ENCODE data around the gene CA6. TPM values are rescaled to one million over a fixed set of nuclear protein-coding genes. Genes with fewer than 3 reads are reported as not detected.
"Not testable (repeated sequence)": the region's sequence is repeated elsewhere in the genome, so short reads cannot be mapped to it uniquely, and the experiment has no call there.

Gene CA6
- total RNA-seq, 1 donor from 2014 or later, result not detected

- H3K4me1 Mint-ChIP-seq (ENCODE audit: low read depth), result peaks cover 1% of the 10 kb centered on the region
- H3K27me3 Mint-ChIP-seq, result peaks cover 6% of the 10 kb centered on the region
- no peak for TF ChIP-seq CTCF (IDR thresholded peaks at IDR 0.05; ENCODE audit: unreplicated experiment)
These were observed 22.7 kb upstream of the CA6 start for GRCh38 chr1:8922962-8923361.

GRCh38 chr1:8925406-8925805 is 20.3 kb upstream of the CA6 start:
- TF ChIP-seq CTCF (IDR thresholded peaks at IDR 0.05; ENCODE audit: unreplicated experiment), result no peak
- DNase-seq (ENCODE audit: low spot score, unreplicated experiment), result no peak
- H3K36me3 Mint-ChIP-seq (ENCODE audit: insufficient read depth), result no peaks in the 10 kb centered on the region
- no peak overlapping the region for H3K4me3 Mint-ChIP-seq (ENCODE audit: low read depth)
- H3K9me3 Mint-ChIP-seq (ENCODE audit: low read depth), result no peaks in the 10 kb centered on the region
- H3K27me3 Mint-ChIP-seq, result peaks cover 6% of the 10 kb centered on the region
- H3K27ac Mint-ChIP-seq, result no peak overlapping the region
- H3K4me1 Mint-ChIP-seq (ENCODE audit: low read depth), result no peaks in the 10 kb centered on the region

More at GRCh38 chr1:8922962-8923361, 22.7 kb upstream of the CA6 start:
- Mint-ChIP-seq H3K27ac (no peak overlapping the region), H3K4me3 (ENCODE audit: low read depth) (no peak overlapping the region), H3K9me3 (ENCODE audit: low read depth) (no peaks in the 10 kb centered on the region), H3K36me3 (ENCODE audit: insufficient read depth) (no peaks in the 10 kb centered on the region)
- DNase-seq (ENCODE audit: low spot score, unreplicated experiment), result no peak

GRCh38 chr1:8925960-8926359 is 19.7 kb upstream of the CA6 start:
- no peaks in the 10 kb centered on the region for H3K9me3 Mint-ChIP-seq (ENCODE audit: low read depth)
- no peak for DNase-seq (ENCODE audit: low spot score, unreplicated experiment)
- no peaks in the 10 kb centered on the region for H3K4me1 Mint-ChIP-seq (ENCODE audit: low read depth)
- no peak for TF ChIP-seq CTCF (IDR thresholded peaks at IDR 0.05; ENCODE audit: unreplicated experiment)
- no peak overlapping the region for H3K4me3 Mint-ChIP-seq (ENCODE audit: low read depth)
- H3K27me3 Mint-ChIP-seq, result peaks cover 6% of the 10 kb centered on the region
- no peak overlapping the region for H3K27ac Mint-ChIP-seq
- no peaks in the 10 kb centered on the region for H3K36me3 Mint-ChIP-seq (ENCODE audit: insufficient read depth)

GRCh38 chr1:8926707-8927694 is 18.7 kb upstream of the CA6 start:
- no peak for TF ChIP-seq CTCF (IDR thresholded peaks at IDR 0.05; ENCODE audit: unreplicated experiment)
- no peaks in the 10 kb centered on the region for H3K9me3 Mint-ChIP-seq (ENCODE audit: low read depth)
- no peak overlapping the region for H3K4me3 Mint-ChIP-seq (ENCODE audit: low read depth)
- no peak overlapping the region for H3K27ac Mint-ChIP-seq
- no peaks in the 10 kb centered on the region for H3K36me3 Mint-ChIP-seq (ENCODE audit: insufficient read depth)
- no peak for DNase-seq (ENCODE audit: low spot score, unreplicated experiment)
- no peaks in the 10 kb centered on the region for H3K4me1 Mint-ChIP-seq (ENCODE audit: low read depth)
- H3K27me3 Mint-ChIP-seq, result no peaks in the 10 kb centered on the region

GRCh38 chr1:8930116-8930515 is 15.6 kb upstream of the CA6 start:
- peaks cover 5% of the 10 kb centered on the region for H3K9me3 Mint-ChIP-seq (ENCODE audit: low read depth)
- DNase-seq (ENCODE audit: low spot score, unreplicated experiment), result no peak
- H3K27me3 Mint-ChIP-seq, result no peaks in the 10 kb centered on the region
- H3K4me3 Mint-ChIP-seq (ENCODE audit: low read depth), result no peak overlapping the region
- no peaks in the 10 kb centered on the region for H3K36me3 Mint-ChIP-seq (ENCODE audit: insufficient read depth)
- TF ChIP-seq CTCF (IDR thresholded peaks at IDR 0.05; ENCODE audit: unreplicated experiment), result no peak
- H3K27ac Mint-ChIP-seq, result no peak overlapping the region
- H3K4me1 Mint-ChIP-seq (ENCODE audit: low read depth), result no peaks in the 10 kb centered on the region

- not testable (repeated sequence) for H3K4me3 Mint-ChIP-seq (ENCODE audit: low read depth); DNase-seq (ENCODE audit: low spot score, unreplicated experiment); H3K36me3 Mint-ChIP-seq (ENCODE audit: insufficient read depth); H3K27me3 Mint-ChIP-seq; H3K4me1 Mint-ChIP-seq (ENCODE audit: low read depth); H3K27ac Mint-ChIP-seq
- H3K9me3 Mint-ChIP-seq (ENCODE audit: low read depth), result peaks cover 10% of the 10 kb centered on the region
These were observed 8.6 kb upstream of the CA6 start for GRCh38 chr1:8937051-8937450.

All from progenitor cell of endocrine pancreas (in vitro differentiated cells).